GM18519 (cell line): ENCODE measurements around the gene SPARCL1.
A peak's percentile ranks its signal among the peaks of the same experiment; 100 is the strongest.
"Not testable (repeated sequence)": the region's sequence is repeated elsewhere in the genome, so short reads cannot be mapped to it uniquely, and the experiment has no call there.

ENCODE experiments used
- ATAC-seq: cut with Tn5 transposase; IDR thresholded peaks from one replicate; pipeline ENCODE4 v1.9.1; 2021; ENCODE audit warnings: mild to moderate bottlenecking, moderate library complexity; ENCODE audit not compliant: unreplicated experiment, low FRiP score

The SPARCL1 gene, protein sequence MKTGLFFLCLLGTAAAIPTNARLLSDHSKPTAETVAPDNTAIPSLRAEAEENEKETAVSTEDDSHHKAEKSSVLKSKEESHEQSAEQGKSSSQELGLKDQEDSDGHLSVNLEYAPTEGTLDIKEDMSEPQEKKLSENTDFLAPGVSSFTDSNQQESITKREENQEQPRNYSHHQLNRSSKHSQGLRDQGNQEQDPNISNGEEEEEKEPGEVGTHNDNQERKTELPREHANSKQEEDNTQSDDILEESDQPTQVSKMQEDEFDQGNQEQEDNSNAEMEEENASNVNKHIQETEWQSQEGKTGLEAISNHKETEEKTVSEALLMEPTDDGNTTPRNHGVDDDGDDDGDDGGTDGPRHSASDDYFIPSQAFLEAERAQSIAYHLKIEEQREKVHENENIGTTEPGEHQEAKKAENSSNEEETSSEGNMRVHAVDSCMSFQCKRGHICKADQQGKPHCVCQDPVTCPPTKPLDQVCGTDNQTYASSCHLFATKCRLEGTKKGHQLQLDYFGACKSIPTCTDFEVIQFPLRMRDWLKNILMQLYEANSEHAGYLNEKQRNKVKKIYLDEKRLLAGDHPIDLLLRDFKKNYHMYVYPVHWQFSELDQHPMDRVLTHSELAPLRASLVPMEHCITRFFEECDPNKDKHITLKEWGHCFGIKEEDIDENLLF

GRCh38 chr4:87529187-87529586 is at the start of gene SPARCL1:
Gene SPARCL1 (minus strand): TSS chr4:87529376. CDS start chr4:87499574, 29,802 bp downstream.
- no peak for ATAC-seq

GRCh38 chr4:87575983-87576382 is 46.8 kb upstream of the SPARCL1 start:
- ATAC-seq, result no peak

- ATAC-seq, result no peak
Observed at GRCh38 chr4:87575408-87575807, 46.2 kb upstream of the SPARCL1 start.

- ATAC-seq, result no peak
Observed at GRCh38 chr4:87574996-87575395, 45.8 kb upstream of the SPARCL1 start.

GRCh38 chr4:87574376-87574775 is 45.2 kb upstream of the SPARCL1 start:
- not testable (repeated sequence) for ATAC-seq

GRCh38 chr4:87570290-87570805 is 41.2 kb upstream of the SPARCL1 start:
- ATAC-seq, result no peak

DNA sequence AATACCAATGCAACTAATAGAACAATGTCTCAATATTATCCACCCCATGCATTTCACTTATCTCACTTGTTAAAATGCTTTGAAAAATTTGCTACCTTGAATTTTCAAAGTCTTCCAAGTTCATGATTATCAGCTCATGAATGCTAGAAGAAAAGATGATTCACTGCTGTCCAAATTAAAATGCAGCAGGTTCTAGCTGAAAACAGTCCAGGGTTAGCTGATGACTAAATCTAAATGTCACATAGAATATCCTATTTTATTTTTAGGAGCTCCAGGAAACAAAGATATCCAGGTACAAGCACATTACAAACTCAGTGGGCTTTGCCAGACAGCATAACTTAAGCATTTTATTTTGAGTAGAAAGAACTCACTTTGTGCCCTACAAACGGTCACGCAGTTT is 38.0 kb upstream of the SPARCL1 start:
- no peak for ATAC-seq

DNA sequence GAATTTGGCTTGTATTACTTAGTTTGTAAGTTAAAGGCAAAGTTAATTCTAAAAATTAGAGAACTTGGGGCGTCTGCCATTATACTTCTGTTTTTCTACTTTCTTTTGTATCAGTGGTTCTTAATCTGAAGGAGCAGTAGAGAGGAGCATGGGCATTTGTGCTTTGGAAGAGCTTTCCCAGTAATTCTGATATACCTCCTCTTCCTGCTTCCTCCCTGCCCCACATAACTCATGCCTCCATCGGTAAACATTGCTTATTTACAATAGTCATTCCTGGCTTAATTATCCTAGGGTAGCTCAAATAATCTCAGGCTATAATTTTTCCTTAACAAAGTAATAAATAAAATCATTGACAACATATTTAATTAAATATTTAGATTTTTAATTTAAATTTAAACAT is 37.1 kb upstream of the SPARCL1 start:
- no peak for ATAC-seq

DNA sequence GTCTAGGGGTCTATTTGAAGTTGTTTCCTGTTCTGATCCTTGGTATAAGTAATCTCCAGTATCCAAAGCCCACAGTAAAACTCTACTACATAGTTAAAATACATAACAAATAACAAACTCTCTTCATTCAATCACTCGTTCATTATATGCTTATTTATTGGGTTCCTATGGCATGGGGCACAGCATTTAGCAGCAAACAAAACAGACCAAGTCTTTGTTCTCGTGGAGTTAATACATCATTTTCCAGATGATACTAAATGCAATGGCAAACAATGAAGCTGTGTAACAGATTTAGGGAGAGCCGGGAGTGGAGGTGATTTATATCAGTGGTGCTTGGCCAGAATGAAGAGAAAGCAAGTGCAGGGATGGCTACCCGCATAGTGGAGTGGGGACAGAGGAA is 36.6 kb upstream of the SPARCL1 start:
- ATAC-seq, result no peak

- ATAC-seq, result no peak
Observed at GRCh38 chr4:87560802-87561201, 31.6 kb upstream of the SPARCL1 start.

DNA sequence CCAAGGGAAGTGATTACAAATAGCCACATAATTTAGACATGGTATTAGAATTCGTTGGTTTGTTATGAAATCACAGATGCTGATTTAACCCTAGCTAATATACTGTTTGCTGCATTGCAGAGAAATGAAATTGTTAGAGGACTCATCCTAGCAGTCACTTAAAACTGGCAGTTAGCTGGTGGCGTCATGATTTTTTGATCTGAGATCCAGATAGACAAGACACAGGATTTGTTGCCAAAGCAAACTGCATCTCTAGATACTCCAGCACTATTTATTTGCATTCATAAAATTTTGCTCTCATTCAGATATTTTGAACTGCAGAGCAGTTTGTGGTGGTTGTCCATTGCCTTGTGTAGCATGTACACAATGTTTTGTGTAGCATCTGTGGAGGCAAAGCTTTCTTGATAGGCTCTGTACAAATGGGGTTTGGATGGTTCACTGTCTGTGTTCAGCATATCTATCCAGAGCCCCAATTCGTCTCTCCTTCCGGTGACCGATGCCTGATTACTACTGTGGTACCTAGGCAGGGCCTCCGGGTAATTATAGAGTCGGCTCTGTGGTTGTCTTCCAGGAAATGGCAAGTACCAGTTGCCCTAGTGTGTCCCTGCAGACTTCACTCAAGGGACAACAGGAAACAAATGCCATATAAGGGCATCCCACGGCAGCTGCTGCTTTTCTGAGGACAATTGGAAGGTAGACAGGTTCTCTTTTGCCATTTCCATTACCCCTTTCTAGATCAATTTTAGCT is 30.1 kb upstream of the SPARCL1 start:
- ATAC-seq, result peak; percentile 98

DNA sequence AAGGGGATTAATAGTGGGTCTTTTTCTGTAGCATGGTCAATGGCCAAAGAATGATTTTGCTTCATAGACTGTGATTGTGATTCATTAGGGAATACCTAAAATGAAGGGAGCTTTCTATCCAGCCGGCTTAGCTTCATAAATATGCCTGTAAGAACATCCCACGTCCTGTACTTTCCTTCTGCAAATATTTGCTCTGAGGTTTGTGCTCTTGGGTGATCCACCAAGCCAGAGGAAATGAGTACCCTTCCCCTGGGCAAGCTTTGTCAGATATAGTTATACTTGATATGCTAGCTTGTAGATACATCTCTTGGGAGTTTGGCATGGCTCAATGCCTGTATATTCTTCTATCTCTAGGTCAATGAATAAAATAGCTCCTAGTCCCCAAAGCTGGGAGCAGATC is 28.2 kb upstream of the SPARCL1 start:
- no peak for ATAC-seq

DNA sequence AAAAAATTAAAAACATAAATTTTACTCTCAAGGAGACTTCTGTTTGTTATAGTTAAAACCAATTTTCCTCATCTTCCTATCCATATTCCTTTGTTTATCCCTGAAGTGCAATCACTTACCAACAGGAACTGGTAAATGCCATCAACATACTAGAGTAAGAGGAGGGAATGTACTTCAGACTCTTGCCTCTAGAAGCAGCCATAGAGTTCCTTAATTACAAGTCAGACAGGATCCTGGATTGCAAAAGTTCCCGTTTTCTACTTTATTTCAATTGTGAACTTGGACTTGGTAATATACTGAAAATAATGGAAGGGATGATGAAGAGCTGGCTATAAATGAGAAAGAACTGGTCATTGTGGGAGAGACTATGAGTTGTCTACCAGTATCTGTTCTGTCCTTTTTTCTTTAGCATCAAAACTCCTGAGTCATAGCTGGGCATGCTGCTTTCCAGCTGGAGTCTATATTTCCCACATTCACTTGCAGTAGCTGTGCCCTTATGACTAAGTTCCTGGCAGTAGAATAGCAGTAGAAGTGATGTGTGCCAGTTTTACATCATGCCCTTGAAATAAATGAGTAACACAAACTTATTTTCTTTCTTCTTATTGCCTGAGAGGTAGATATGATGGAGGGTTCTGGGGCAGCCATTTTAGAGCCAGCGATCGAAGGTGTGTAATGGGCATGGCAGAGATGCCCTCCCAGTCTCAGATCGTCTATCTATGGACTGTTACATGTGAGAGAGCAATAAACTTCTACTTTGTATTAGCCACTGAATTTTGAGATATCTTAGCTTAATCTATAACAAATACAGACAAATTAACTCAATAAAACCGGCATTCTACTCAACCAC is 26.8 kb upstream of the SPARCL1 start:
- no peak for ATAC-seq

- ATAC-seq, result no peak
Observed at GRCh38 chr4:87553182-87553581, 24.0 kb upstream of the SPARCL1 start.

DNA sequence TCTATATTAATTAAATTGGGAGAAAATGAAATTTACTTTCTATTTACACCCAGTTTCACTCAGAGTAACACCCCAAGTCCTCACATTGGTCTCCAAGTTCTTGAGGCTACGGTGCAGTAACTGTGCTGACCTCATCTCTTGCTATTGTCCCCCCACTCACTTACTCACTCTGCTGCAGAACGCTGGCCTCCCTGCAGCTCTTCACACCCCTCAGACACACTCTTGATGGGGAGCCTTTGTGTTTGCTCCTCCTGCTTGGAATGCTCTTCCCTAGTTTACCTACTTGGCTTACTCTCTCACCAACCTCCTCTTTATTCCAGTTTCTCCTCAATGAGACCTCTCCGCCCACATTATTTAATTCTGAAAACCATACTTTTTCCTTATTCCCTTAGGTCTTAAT is 22.2 kb upstream of the SPARCL1 start:
- ATAC-seq, result no peak

DNA sequence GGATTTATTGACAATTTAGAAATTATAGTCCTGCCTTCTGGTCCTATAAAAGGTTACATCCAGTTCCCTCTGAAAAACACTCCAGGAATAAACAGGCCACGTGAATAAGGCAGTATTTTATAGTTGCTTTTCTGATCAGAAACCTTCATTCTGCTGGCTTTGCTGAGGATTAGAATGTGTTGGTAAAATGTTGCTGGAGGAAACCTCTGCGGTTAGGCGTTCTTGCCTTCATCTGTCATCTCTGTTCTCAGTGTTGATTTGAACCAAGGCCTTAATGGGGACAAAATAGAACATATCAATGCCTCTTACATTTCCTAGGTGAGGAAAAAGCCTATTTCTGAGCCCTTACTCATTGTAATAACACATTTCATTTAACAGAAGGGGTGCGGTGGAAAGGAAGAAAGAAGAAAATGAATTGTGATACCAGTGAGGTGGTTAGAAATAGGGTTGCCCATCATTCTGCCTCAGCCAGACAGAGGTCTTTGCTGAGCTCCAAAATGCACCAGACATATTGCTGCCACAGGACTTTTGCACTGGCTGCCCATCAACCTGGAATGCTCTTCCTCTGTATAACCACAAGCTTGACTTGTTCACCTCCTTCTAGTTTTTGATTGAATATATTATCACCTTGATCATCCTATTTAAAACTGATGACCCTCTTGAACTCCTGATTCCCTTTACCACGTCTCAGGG is 18.0 kb upstream of the SPARCL1 start:
- no peak for ATAC-seq

DNA sequence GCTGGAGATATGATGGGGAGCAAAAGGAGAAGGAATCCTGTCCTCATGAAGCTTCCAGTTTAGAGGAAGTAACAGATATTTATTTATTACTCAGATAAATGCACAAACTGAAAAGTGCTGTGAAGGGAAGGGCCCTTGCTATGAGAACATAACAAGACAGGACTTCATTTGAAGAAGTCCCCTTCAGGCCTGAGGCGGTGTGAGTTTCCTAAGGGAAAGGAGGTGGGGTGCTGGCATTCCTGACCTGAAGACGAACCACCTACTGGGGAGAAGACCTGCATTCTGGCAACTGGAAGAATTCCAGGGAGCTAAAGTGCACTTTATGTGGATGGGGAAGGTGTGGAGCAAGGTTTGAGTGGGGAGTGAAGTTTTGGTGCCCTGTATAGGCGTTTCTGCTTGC is 15.9 kb upstream of the SPARCL1 start:
- no peak for ATAC-seq

DNA sequence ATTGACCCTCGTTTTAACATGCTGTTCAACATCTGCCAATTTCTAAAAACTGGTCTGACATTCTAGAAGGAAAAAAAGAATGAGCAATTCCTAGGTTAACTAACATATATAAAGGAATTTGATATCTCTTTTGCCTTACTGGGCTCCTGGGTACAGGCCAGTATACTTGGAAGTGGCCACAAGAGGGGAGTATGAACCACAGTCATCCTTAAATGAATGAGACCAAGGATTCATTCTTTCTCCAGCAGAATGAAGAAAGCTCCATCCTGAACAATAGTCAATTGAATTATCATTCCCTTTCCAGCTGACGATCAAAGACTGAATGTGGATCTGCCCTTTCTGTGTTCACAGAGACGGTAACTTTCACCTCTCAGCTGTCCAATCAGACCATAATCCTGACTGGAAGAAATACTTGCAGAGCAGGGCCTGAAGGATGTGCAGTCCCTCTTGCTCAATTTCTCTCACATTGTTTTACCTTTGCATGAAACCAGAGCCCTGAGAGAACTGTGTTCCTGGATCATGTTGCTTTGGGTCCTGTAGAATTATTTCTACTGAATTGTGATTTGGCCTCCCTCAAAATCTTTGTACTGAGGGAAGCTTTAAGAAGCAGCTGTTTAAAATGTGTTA is 14.8 kb upstream of the SPARCL1 start:
- ATAC-seq, result no peak

- no peak for ATAC-seq
Observed at GRCh38 chr4:87542734-87543312, 13.6 kb upstream of the SPARCL1 start.
